ENCODE measurements around the gene SPHK1.

SPHK1 gene

DNA sequence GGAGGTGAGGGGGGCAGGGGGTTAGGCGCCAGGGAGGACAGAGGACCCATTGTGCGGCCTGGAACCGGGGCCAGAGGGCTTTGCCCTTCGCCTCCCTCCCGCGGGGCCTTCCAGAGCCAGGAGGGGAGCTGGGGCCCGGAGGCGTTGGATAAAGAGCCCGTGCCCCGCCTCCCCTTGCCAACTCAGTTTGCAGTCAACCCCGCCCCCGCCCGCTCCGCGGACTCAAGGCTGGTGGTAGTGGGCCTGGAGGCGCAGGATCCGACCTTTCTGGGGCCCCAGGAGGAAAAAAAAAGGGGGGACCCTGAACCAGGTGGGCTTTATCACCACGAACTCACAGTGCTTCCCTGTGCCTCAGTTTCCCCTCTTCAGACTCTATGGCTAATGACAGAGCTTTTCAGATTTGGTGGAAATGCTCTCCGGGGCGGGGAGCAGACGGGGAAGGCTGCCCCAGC, 2.0 kb upstream of the SPHK1 start:
- no peak for DNase-seq (ENCODE audit: extremely low read depth, low read depth)
- TF ChIP-seq CTCF (IDR thresholded peaks at IDR 0.05; ENCODE audit: low read depth, low read length) = no peak

GRCh38 chr17:76382803-76383545, 1.4 kb upstream of the SPHK1 start:
- TF ChIP-seq CTCF (IDR thresholded peaks at IDR 0.05; ENCODE audit: low read depth, low read length) = no peak
- no peak for DNase-seq (ENCODE audit: extremely low read depth, low read depth)

DNA sequence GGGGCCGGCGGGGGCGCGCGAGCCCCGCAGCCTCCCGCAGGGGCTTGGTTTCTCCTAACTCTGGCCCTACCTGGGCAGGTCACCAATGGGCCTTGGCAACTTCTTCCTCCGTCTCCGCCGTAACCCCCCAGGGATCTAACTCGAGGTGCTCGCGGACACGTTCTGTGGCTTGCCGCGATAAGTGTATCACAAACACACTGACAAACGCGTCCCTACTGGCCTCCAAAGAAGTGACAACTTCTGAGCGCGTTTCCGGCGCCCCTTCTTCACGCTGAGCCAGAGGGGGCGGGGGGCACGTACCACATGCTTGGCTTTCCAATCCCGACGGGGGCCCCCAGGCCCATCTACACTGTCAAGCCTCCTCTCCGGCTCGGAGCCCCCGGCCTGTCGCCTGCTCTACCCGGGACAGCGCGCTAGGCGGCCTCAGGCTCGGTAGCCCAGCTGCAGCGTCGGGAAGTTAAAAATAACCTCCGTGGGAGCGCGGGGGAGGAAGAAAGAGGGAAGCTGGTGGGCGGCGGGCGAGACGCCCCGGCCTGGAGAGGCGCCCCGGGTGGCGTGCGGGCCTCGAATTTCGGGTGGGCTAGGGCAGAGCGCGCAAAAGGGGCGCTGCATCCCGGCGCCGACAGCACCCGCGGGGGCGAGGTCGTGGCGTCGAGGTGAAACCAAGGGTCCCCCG, 725 bp upstream of the SPHK1 start:
- peak; percentile 24 for TF ChIP-seq CTCF (IDR thresholded peaks at IDR 0.05; ENCODE audit: low read depth, low read length)
- DNase-seq (ENCODE audit: extremely low read depth, low read depth) = no peak

DNA sequence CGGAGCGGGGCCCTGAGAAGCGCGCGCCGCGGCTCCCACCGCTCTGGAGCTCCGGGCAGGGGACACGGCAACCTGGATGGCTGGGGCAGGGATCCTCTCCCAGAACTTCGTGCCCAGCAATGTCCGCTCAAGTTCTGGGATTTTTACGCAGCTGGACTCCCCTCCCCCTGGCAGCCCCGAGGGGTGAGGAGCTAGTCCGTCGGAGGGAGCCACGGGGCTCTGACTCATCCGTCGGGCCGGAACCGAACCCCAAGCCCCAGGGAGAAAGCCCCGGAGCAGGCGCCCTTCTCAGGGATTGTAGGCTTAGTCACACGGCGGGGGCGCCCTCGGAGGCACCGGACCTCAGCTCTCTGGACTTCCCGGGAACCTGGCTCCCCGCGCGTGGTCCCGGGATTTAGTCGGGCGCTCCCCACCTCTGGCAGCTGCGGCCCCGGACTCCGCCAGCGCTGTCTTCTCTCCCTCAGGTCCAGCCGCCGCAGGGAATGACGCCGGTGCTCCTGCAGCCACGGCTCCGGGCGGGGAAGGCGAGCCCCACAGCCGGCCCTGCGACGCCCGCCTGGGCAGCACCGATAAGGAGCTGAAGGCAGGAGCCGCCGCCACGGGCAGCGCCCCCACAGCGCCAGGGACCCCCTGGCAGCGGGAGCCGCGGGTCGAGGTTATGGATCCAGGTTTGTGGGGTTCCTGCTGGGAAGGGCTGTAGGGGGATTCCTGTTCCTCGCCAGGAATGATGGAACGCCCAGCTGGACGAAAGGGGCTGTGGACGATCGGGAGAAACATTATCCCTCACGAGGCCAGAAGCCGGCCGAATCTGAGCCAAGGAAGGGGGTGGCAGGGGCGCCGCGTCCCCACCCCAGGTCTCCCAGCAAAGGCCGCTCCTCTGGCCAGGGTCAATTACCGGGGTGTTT, 830 bp downstream of the SPHK1 start:
- DNase-seq (ENCODE audit: extremely low read depth, low read depth) = no peak
- TF ChIP-seq CTCF (IDR thresholded peaks at IDR 0.05; ENCODE audit: low read depth, low read length) = no peak

- DNase-seq (ENCODE audit: extremely low read depth, low read depth) = peak; percentile 54
- peak; percentile 76 for TF ChIP-seq CTCF (IDR thresholded peaks at IDR 0.05; ENCODE audit: low read depth, low read length)
These were observed 1.7 kb downstream of the SPHK1 start for GRCh38 chr17:76385892-76386786.

GRCh38 chr17:76386966-76387765, 2.8 kb downstream of the SPHK1 start:
- DNase-seq (ENCODE audit: extremely low read depth, low read depth) = no peak
- no peak for TF ChIP-seq CTCF (IDR thresholded peaks at IDR 0.05; ENCODE audit: low read depth, low read length)

Data from AG09319 (cell line).